Lung (tissue), 12 donors: ENCODE measurements around the gene SLC52A3. TPM values are rescaled to one million over a fixed set of nuclear protein-coding genes. Genes with fewer than 3 reads are reported as not detected.
"Not testable (repeated sequence)": the region's sequence is repeated elsewhere in the genome, so short reads cannot be mapped to it uniquely, and the experiment has no call there.

ENCODE experiments used
- ATAC-seq: fragments of 200-7000 bp; cut with Tn5 transposase; one replicate; pipeline ENCODE4 v1.9.1; 2020; ENCODE audit warnings: moderate number of reproducible peaks; ENCODE audit not compliant: insufficient read depth, low FRiP score
- DNase-seq, 3 donors: peaks; one replicate each; pipeline ENCODE4 v3.0.0-alpha.2; 2013 to 2017
- H3K27ac ChIP-seq, 2 donors: one replicate each; pipeline ENCODE4 v1.5.1; 2013; ENCODE audit warnings: mild to moderate bottlenecking in 2 of 2, moderate library complexity in 2 of 2, control low read depth in 1 of 2, inconsistent platforms in 1 of 2, low read depth in 1 of 2, low read length in 1 of 2
- H3K27me3 ChIP-seq, 3 donors: one replicate each; pipeline ENCODE4 v1.5.1; 2013; ENCODE audit warnings: low read length in 2 of 3; ENCODE audit not compliant: control insufficient read depth in 3 of 3, insufficient read depth in 3 of 3
- H3K36me3 ChIP-seq, 4 donors: one replicate each; pipeline ENCODE4 v1.5.1; 2013; ENCODE audit warnings: low read length in 4 of 4, mild to moderate bottlenecking in 1 of 4, moderate library complexity in 1 of 4; ENCODE audit not compliant: control insufficient read depth in 4 of 4, insufficient read depth in 4 of 4
- H3K4me1 ChIP-seq, 5 donors: one replicate each; pipeline ENCODE4 v1.5.1; 2013; ENCODE audit warnings: low read length in 5 of 5, mild to moderate bottlenecking in 2 of 5, moderate library complexity in 1 of 5; ENCODE audit not compliant: control insufficient read depth in 5 of 5, insufficient read depth in 5 of 5
- H3K4me3 ChIP-seq: one replicate; pipeline ENCODE4 v1.5.1; 2013; ENCODE audit warnings: mild to moderate bottlenecking, control low read depth, moderate library complexity
- H3K9ac ChIP-seq, 2 donors: one replicate each; pipeline ENCODE4 v1.5.1; 2013; ENCODE audit warnings: low read length in 2 of 2, control low read depth in 1 of 2; ENCODE audit not compliant: insufficient read depth in 1 of 2
- H3K9me3 ChIP-seq, 4 donors: one replicate each; pipeline ENCODE4 v1.5.1; 2013; ENCODE audit warnings: low read length in 3 of 4, mild to moderate bottlenecking in 1 of 4, moderate library complexity in 1 of 4; ENCODE audit not compliant: control insufficient read depth in 4 of 4, insufficient read depth in 3 of 4
- WGBS, 2 donors: extraction: QIAGEN DNeasy Blood & Tissue Kit; methylation state at CpG; one replicate each; pipeline ENCODE4 v1.1.7; 2013; 5-methylcytosine and 5-hydroxymethylcytosine counted together
- polyA plus RNA-seq, 2 donors: library from polyadenylated mRNA; stranded (reverse); fragments of 200-250 nt; gene quantifications; one replicate each; pipeline ENCODE4 v1.2.1, GENCODE V29; 2013
- total RNA-seq, 2 donors: library from RNA; depleted of rRNA in 1 of 2; stranded (reverse); fragments of >200 nt in 1 of 2; gene quantifications; one replicate each; pipeline ENCODE4 v1.2.1, GENCODE V29; 2014 to 2021
- TF ChIP-seq, protein P1 (sequence below): IDR thresholded peaks from 2 replicates; pipeline ENCODE4 v1.5.1; 2012; ENCODE audit warnings: mild to moderate bottlenecking; ENCODE audit errors: control extremely low read depth, extremely low read depth
- donor health status: control.
- donor health status: control.
- donor health status: Bipolar disorder and iron deficiency.
- donor health status: healthy.
- donor health status: DM: yes; HTN: yes; CAD: no.

Gene SLC52A3
- total and polyA plus RNA-seq, 4 donors = 1.4 to 2.7 (median 1.9) TPM

GRCh38 chr20:801678-802077 lies 33.4 kb upstream of the SLC52A3 start:
- Histone ChIP-seq H3K27me3 (no peaks in the 10 kb centered on the region), H3K4me3 (no peak overlapping the region)

GRCh38 chr20:800026-800425 lies 31.7 kb upstream of the SLC52A3 start:
- DNase-seq, ATAC-seq, H3K4me3 ChIP-seq, H3K27ac ChIP-seq, H3K27me3 ChIP-seq, H3K9ac ChIP-seq, H3K4me1 ChIP-seq, H3K9me3 ChIP-seq, H3K36me3 ChIP-seq: not testable (repeated sequence)
- WGBS, 2 donors = 90 to 94% methylated on average over 7 of the region's 7 CpGs

More at GRCh38 chr20:801678-802077, 33.4 kb upstream of the SLC52A3 start:
- Histone ChIP-seq H3K9me3 (peaks cover 0 to 3% (median under 1%) of the 10 kb centered on the region in 4 donors), H3K4me1 (no peaks in the 10 kb centered on the region), H3K27ac (no peak overlapping the region), H3K9ac (no peak overlapping the region), H3K36me3 (no peaks in the 10 kb centered on the region)
- WGBS, 2 donors = 72 to 86% methylated on average over 3 of the region's 3 CpGs
- ATAC-seq = no peak
- DNase-seq = no peak
- TF ChIP-seq, protein P1, sequence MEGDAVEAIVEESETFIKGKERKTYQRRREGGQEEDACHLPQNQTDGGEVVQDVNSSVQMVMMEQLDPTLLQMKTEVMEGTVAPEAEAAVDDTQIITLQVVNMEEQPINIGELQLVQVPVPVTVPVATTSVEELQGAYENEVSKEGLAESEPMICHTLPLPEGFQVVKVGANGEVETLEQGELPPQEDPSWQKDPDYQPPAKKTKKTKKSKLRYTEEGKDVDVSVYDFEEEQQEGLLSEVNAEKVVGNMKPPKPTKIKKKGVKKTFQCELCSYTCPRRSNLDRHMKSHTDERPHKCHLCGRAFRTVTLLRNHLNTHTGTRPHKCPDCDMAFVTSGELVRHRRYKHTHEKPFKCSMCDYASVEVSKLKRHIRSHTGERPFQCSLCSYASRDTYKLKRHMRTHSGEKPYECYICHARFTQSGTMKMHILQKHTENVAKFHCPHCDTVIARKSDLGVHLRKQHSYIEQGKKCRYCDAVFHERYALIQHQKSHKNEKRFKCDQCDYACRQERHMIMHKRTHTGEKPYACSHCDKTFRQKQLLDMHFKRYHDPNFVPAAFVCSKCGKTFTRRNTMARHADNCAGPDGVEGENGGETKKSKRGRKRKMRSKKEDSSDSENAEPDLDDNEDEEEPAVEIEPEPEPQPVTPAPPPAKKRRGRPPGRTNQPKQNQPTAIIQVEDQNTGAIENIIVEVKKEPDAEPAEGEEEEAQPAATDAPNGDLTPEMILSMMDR = no peak

DNA sequence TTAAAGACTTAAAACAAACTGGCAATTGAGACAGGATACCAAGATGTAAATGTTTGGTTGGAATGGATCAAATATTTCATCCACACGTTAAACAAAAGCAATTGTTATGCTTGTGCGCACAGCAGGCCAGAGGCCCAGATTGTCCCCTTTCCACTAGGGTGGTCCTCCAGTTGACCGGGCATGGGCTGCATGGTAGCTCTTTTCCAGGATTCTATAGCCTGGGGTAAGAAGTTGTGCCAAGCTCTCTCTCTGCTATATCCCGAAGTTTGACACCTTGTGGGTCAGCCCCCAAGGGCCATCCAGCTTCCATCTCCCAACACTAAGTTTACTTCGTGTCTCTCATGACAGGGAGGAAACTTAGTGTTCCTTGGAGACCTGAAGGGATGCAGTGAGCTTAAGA lies 30.4 kb upstream of the SLC52A3 start:
- H3K4me1 ChIP-seq, H3K4me3 ChIP-seq, H3K9ac ChIP-seq, H3K36me3 ChIP-seq, H3K9me3 ChIP-seq, ATAC-seq, H3K27me3 ChIP-seq, H3K27ac ChIP-seq, DNase-seq: not testable (repeated sequence)
- WGBS, 2 donors = 67 to 75% methylated on average over 5 of the region's 5 CpGs

DNA sequence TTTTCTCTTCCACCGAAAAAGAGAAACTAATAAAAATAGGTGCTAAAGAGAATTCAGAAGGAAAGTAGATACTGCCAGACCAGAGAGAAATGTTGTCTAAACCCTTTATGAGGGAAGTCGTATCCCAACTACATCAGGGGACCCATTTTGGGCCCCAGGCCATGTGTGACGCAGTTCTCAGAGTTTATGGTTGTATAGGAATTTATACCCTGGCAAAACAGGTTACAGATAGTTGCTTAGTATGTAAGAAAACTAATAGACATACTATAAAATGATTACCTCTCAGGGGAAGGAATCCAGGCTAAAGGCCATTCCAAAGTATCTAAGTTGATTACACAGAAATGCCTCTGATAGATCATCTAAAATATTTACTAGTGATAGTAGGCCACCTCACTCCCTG lies 28.6 kb upstream of the SLC52A3 start:
- Histone ChIP-seq H3K9me3 (peaks cover 0 to 8% (median 2%) of the 10 kb centered on the region in 4 donors), H3K36me3 (no peaks in the 10 kb centered on the region), H3K4me3 (no peak overlapping the region), H3K4me1 (no peaks in the 10 kb centered on the region), H3K27ac (no peak overlapping the region), H3K27me3 (no peaks in the 10 kb centered on the region), H3K9ac (no peak overlapping the region)
- ATAC-seq (no peak), DNase-seq (no peak)
- 92% methylated on average over 3 of the region's 3 CpGs for WGBS, 2 donors
- TF ChIP-seq, protein P1 = no peak

DNA sequence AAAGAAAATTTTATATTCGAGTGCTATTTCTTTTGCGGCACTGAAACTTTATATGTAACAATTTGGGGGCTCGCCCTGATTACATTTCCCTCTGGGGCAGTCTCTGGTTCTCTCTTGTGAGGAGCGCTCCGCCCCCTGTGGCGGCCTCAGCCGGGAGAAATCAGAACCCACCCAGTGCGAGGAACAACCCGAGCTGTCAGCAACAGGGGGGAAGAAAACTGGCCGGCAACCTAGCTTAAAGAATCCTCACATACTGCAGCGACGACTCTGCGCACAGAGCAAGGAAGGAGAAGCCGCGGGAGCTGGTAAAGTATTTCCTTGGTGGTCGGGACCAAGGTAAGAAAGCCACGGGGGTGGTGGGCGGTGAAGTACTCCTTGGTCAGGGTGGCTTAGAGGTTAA lies 23.9 kb upstream of the SLC52A3 start:
- Histone ChIP-seq H3K36me3 (no peaks in the 10 kb centered on the region), H3K9ac (no peak overlapping the region), H3K9me3 (peaks cover 0 to 13% (median 2%) of the 10 kb centered on the region in 4 donors), H3K27ac (no peak overlapping the region), H3K4me3 (no peak overlapping the region), H3K27me3 (no peaks in the 10 kb centered on the region), H3K4me1 (no peaks in the 10 kb centered on the region)
- no peak for DNase-seq
- ATAC-seq = no peak
- 95 to 97% methylated on average over 18 of the region's 18 CpGs for WGBS, 2 donors
- TF ChIP-seq, protein P1 = no peak
